Endodermal cell (in vitro differentiated cells): Measurements from ENCODE around the gene OR10J1. TPM values are rescaled to one million over a fixed set of nuclear protein-coding genes. Genes with fewer than 3 reads are reported as not detected.

Experiments
- DNase-seq: peaks from one replicate; pipeline ENCODE4 v3.0.0-alpha.2; 2017
- H3K27ac ChIP-seq: 2 replicates; pipeline ENCODE4 v1.5.1; 2013; ENCODE audit warnings: mild to moderate bottlenecking, low read depth, low read length, moderate library complexity
- H3K27me3 ChIP-seq: 2 replicates; pipeline ENCODE4 v1.6.1; 2013; ENCODE audit warnings: mild to moderate bottlenecking, low read length, moderate library complexity; ENCODE audit not compliant: insufficient read depth, control insufficient read depth, poor library complexity, severe bottlenecking
- H3K36me3 ChIP-seq: 2 replicates; pipeline ENCODE4 v1.7.0; 2013; ENCODE audit warnings: mild to moderate bottlenecking, low read length, moderate library complexity; ENCODE audit not compliant: control insufficient read depth, insufficient read depth
- H3K4me1 ChIP-seq: one replicate; pipeline ENCODE4 v1.7.0; 2013; ENCODE audit warnings: low read length; ENCODE audit not compliant: control insufficient read depth, insufficient read depth
- H3K4me3 ChIP-seq: 2 replicates; pipeline ENCODE4 v1.5.1; 2013; ENCODE audit warnings: mild to moderate bottlenecking, low read length, moderate library complexity
- H3K9ac ChIP-seq: 2 replicates; pipeline ENCODE4 v1.6.1; 2013; ENCODE audit warnings: mild to moderate bottlenecking, low read length, moderate library complexity; ENCODE audit not compliant: poor library complexity, severe bottlenecking; ENCODE audit errors: extremely low read depth
- H3K9me3 ChIP-seq: 2 replicates; pipeline ENCODE4 v1.6.1; 2013; ENCODE audit warnings: mild to moderate bottlenecking, low read length, moderate library complexity; ENCODE audit not compliant: control insufficient read depth
- H3K27ac Mint-ChIP-seq: 2 replicates; pipeline ENCODE4 v1.8.0; 2020; ENCODE audit warnings: mixed read lengths
- H3K27me3 Mint-ChIP-seq: 2 replicates; pipeline ENCODE4 v1.8.0; 2021; ENCODE audit warnings: mild to moderate bottlenecking, mixed read lengths; ENCODE audit not compliant: insufficient read depth
- H3K36me3 Mint-ChIP-seq: 2 replicates; pipeline ENCODE4 v1.8.0; 2020; ENCODE audit warnings: low read depth, mixed read lengths
- H3K4me1 Mint-ChIP-seq: 2 replicates; pipeline ENCODE4 v1.8.0; 2020; ENCODE audit warnings: mixed read lengths
- H3K4me3 Mint-ChIP-seq: 2 replicates; pipeline ENCODE4 v1.8.0; 2020; ENCODE audit warnings: mild to moderate bottlenecking, moderate library complexity, mixed read lengths
- H3K9me3 Mint-ChIP-seq: 2 replicates; pipeline ENCODE4 v1.8.0; 2020; ENCODE audit warnings: mild to moderate bottlenecking, mixed read lengths
- WGBS, 2 experiments: methylation state at CpG; one replicate each; pipeline versions ENCODE4 v1.1.5 to v1.1.7; 2013; ENCODE audit warnings: missing lambda C conversion rate in 2 of 2, mixed read lengths in 1 of 2; ENCODE audit not compliant: insufficient coverage in 1 of 2, insufficient read length in 1 of 2; 5-methylcytosine and 5-hydroxymethylcytosine counted together
- long read RNA-seq, 4 experiments: library from polyadenylated mRNA in 2 of 4; library from RNA in 1 of 4; library from capped mRNA in 1 of 4; stranded (forward) in 3 of 4; unstranded in 1 of 4; transcript quantifications; one replicate each; pipeline ENCODE4 v2.0.0, GENCODE V29; 2020 to 2021; ENCODE audit warnings: inconsistent platforms in 1 of 4
- polyA plus RNA-seq, 2 experiments: library from polyadenylated mRNA; stranded (reverse); fragments of 50-300 nt; gene quantifications; one replicate each; pipeline ENCODE4 v1.2.3, GENCODE V29; 2013
- total RNA-seq, 2 donors: library from RNA; stranded (reverse); fragmentation: NEBNext Ultra II Directional in 1 of 2; extraction: Animal tissue kit (Norgen Biotek cat#: 25700) in 1 of 2; gene quantifications; 2 replicates in 1 of 2; 3 replicates in 1 of 2; pipeline ENCODE4 v1.2.1, GENCODE V29; 2021
- TF ChIP-seq, protein P1 (sequence below): fragments of 200-600 bp; sonication (generic); conservative IDR thresholded peaks from 2 replicates; pipeline ENCODE4 v1.5.0; 2021; ENCODE audit warnings: antibody characterized with exemption, mild to moderate bottlenecking

OR10J1 gene, protein sequence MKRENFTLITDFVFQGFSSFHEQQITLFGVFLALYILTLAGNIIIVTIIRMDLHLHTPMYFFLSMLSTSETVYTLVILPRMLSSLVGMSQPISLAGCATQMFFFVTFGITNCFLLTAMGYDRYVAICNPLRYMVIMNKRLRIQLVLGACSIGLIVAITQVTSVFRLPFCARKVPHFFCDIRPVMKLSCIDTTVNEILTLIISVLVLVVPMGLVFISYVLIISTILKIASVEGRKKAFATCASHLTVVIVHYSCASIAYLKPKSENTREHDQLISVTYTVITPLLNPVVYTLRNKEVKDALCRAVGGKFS
- not detected for total RNA-seq
- not detected for polyA plus RNA-seq (2013, experiment 1 of 2)
- not detected for polyA plus RNA-seq (2013, experiment 2 of 2)
- long read RNA-seq, experiment 1 = 0 reads
- long read RNA-seq, experiment 2 = 0 reads
- long read RNA-seq, experiment 3 = 0 reads
- long read RNA-seq, experiment 4 = 0 reads

DNA sequence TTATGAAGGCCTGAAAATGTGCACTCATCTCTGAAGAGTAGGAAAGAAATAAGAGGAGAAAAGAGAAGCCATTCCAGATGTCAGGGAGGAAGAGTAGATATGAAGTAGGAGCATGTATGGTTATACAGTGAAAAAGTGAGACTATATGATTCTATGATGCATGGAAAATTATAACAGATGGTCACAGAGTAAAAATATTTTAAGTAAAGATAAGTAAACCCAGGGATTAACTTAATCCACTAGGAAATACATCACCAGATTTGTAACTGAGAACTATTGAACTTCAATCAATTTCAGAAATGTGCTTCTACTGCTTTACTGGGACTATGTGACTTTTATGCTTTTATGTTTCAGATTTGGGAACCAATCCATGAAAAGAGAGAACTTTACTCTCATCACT lies at the start of gene OR10J1:
TSS of gene OR10J1 (plus strand) at position 301 of the 400 bp plus-strand sequence. CDS start at position 371, 70 bp downstream.
- Histone ChIP-seq H3K9ac (no peak within 1 kb of the TSS), H3K9me3 (no peaks in the 10 kb centered on the region), H3K4me1 (no peaks in the 10 kb centered on the region), H3K27ac (no peak within 1 kb of the TSS), H3K36me3 (no peaks in the 10 kb centered on the region), H3K27me3 (peaks cover 12% of the 10 kb centered on the region), H3K4me3 (no peak within 1 kb of the TSS)
- H3K36me3 Mint-ChIP-seq = no peaks in the 10 kb centered on the region
- no peaks in the 10 kb centered on the region for H3K27me3 Mint-ChIP-seq
- no peak within 1 kb of the TSS for H3K4me3 Mint-ChIP-seq
- H3K27ac Mint-ChIP-seq = no peak within 1 kb of the TSS
- TF ChIP-seq, protein P1, sequence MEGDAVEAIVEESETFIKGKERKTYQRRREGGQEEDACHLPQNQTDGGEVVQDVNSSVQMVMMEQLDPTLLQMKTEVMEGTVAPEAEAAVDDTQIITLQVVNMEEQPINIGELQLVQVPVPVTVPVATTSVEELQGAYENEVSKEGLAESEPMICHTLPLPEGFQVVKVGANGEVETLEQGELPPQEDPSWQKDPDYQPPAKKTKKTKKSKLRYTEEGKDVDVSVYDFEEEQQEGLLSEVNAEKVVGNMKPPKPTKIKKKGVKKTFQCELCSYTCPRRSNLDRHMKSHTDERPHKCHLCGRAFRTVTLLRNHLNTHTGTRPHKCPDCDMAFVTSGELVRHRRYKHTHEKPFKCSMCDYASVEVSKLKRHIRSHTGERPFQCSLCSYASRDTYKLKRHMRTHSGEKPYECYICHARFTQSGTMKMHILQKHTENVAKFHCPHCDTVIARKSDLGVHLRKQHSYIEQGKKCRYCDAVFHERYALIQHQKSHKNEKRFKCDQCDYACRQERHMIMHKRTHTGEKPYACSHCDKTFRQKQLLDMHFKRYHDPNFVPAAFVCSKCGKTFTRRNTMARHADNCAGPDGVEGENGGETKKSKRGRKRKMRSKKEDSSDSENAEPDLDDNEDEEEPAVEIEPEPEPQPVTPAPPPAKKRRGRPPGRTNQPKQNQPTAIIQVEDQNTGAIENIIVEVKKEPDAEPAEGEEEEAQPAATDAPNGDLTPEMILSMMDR = no peak
- H3K4me1 Mint-ChIP-seq = no peaks in the 10 kb centered on the region
- H3K9me3 Mint-ChIP-seq = peaks cover 56% of the 10 kb centered on the region
- no peak for DNase-seq

DNA sequence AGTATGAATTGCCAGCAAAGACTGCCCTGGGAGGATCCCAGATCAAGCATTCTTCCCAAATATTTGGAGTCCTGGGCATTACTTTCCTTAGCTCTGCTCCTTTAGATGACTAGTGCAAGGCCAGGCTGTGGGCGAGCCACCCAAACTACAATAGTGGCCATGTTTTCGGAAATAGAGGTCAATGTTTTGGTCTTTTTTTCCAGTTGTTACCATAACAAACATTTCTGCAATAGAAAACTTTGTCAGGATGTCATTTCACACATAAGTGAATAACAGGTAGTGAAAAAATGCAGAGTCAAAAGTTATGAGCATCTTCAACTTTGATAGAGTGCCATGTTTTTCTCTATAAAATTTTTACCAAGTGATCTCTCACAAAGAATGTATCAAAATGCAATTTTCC lies 32.7 kb upstream of the OR10J1 start:
- H3K36me3 ChIP-seq = no peaks in the 10 kb centered on the region
- no peak overlapping the region for H3K4me3 Mint-ChIP-seq
- no peak overlapping the region for H3K9ac ChIP-seq
- no peaks in the 10 kb centered on the region for H3K4me1 ChIP-seq
- TF ChIP-seq, protein P1 = no peak
- 89% methylated on average over 2 of the region's 2 CpGs; no CpG with 5 or more reads in 1 of the 2 experiments for WGBS, 2 experiments
- H3K4me3 ChIP-seq = no peak overlapping the region
- H3K27me3 Mint-ChIP-seq = no peaks in the 10 kb centered on the region
- DNase-seq = no peak
- no peaks in the 10 kb centered on the region for H3K4me1 Mint-ChIP-seq
- H3K36me3 Mint-ChIP-seq = no peaks in the 10 kb centered on the region
- H3K9me3 ChIP-seq = no peaks in the 10 kb centered on the region
- H3K27me3 ChIP-seq = no peaks in the 10 kb centered on the region
- no peak overlapping the region for H3K27ac Mint-ChIP-seq
- H3K27ac ChIP-seq = no peak overlapping the region
- H3K9me3 Mint-ChIP-seq = peaks cover 49% of the 10 kb centered on the region

DNA sequence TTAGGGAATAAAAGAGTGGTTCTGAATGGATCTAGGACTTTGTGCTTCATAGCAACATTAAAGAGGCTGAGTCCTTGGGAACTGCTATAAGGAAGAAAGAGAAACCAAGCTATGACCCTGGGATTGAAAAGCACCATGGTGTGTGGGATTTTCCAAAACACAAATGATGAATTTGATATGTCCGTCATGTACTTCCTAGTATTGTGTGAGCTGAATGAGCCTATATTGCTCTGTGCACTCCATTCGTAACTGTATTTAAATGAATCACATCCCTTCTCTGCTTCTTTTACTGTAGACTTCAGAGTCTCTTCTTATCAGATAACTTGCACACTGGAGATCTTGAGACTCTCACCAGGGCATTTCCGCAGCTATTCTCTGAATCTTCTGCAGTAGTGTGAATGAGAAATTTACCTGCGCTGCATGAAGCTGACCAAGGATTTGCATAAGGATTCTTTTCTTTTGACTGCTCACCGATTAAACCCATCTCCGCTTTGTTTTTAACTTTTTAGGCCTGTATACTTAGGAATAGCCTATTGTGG lies 30.6 kb upstream of the OR10J1 start:
- H3K36me3 ChIP-seq = no peaks in the 10 kb centered on the region
- no peaks in the 10 kb centered on the region for H3K27me3 ChIP-seq
- Mint-ChIP-seq H3K27ac (no peak overlapping the region), H3K36me3 (no peaks in the 10 kb centered on the region), H3K4me3 (no peak overlapping the region), H3K4me1 (no peaks in the 10 kb centered on the region), H3K9me3 (peaks cover 45% of the 10 kb centered on the region), H3K27me3 (no peaks in the 10 kb centered on the region)
- no peak overlapping the region for H3K9ac ChIP-seq
- WGBS, 2 experiments = 81 to 97% methylated on average over 6 of the region's 6 CpGs
- H3K4me1 ChIP-seq = no peaks in the 10 kb centered on the region
- H3K9me3 ChIP-seq = no peaks in the 10 kb centered on the region
- no peak overlapping the region for H3K27ac ChIP-seq
- TF ChIP-seq, protein P1 = no peak
- no peak for DNase-seq
- no peak overlapping the region for H3K4me3 ChIP-seq
